Activated T-helper 9 cell treated with anti-CD3 and anti-CD28 coated beads, Interleukin-2, amount 50 U/mL, for 16 hours (primary cell): Measurements from ENCODE around the gene GABRG3.

ENCODE experiments used
- DNase-seq: peaks from one replicate; pipeline ENCODE4 v3.0.0-alpha.2; 2020; ENCODE audit warnings: low read depth

The GABRG3 gene

GRCh38 chr15:27101982-27102381 lies 131.0 kb downstream of the GABRG3 start:
- DNase-seq, result no peak

GRCh38 chr15:27111323-27111722 lies 140.3 kb downstream of the GABRG3 start:
- DNase-seq, result no peak

- DNase-seq, result no peak
Observed at GRCh38 chr15:27114473-27114872, 143.5 kb downstream of the GABRG3 start.

- DNase-seq, result no peak
Observed at GRCh38 chr15:27119695-27120266, 148.8 kb downstream of the GABRG3 start.

- DNase-seq, result no peak
Observed at GRCh38 chr15:27121672-27122071, 150.7 kb downstream of the GABRG3 start.

GRCh38 chr15:27123291-27123690 lies 152.3 kb downstream of the GABRG3 start:
- no peak for DNase-seq

- DNase-seq, result no peak
Observed at GRCh38 chr15:27123808-27124207, 152.8 kb downstream of the GABRG3 start.

GRCh38 chr15:27124287-27124871 lies 153.4 kb downstream of the GABRG3 start:
- DNase-seq, result no peak

- no peak for DNase-seq
Observed at GRCh38 chr15:27125185-27125584, 154.2 kb downstream of the GABRG3 start.

- no peak for DNase-seq
Observed at GRCh38 chr15:27126449-27126848, 155.5 kb downstream of the GABRG3 start.

GRCh38 chr15:27127815-27128570 lies 157.0 kb downstream of the GABRG3 start:
- no peak for DNase-seq

- no peak for DNase-seq
Observed at GRCh38 chr15:27133249-27133648, 162.3 kb downstream of the GABRG3 start.

- no peak for DNase-seq
Observed at GRCh38 chr15:27134481-27134880, 163.5 kb downstream of the GABRG3 start.

GRCh38 chr15:27135151-27135550 lies 164.2 kb downstream of the GABRG3 start:
- DNase-seq, result no peak

GRCh38 chr15:27137127-27137526 lies 166.1 kb downstream of the GABRG3 start:
- no peak for DNase-seq

- DNase-seq, result no peak
Observed at GRCh38 chr15:27165590-27165989, 194.6 kb downstream of the GABRG3 start.

- DNase-seq, result no peak
Observed at GRCh38 chr15:27166917-27167316, 195.9 kb downstream of the GABRG3 start.

GRCh38 chr15:27167738-27168137 lies 196.8 kb downstream of the GABRG3 start:
- DNase-seq, result no peak

- no peak for DNase-seq
Observed at GRCh38 chr15:27170851-27171250, 199.9 kb downstream of the GABRG3 start.

- DNase-seq, result no peak
Observed at GRCh38 chr15:27172821-27173220, 201.8 kb downstream of the GABRG3 start.

GRCh38 chr15:27175472-27176153 lies 204.6 kb downstream of the GABRG3 start:
- DNase-seq, result no peak

GRCh38 chr15:27176785-27177406 lies 205.9 kb downstream of the GABRG3 start:
- no peak for DNase-seq
